ENCODE measurements around the gene NIPA2. TPM values are rescaled to one million over a fixed set of nuclear protein-coding genes. Genes with fewer than 3 reads are reported as not detected.

The NIPA2 gene
- total RNA-seq, 2 donors from 2014 or later = 59.1 to 65.9 TPM

- no peak overlapping the region for H3K4me3 Mint-ChIP-seq
- H3K9me3 Mint-ChIP-seq = no peaks in the 10 kb centered on the region
- no peak for ATAC-seq (replicated peaks in 1 of 2)
- H3K36me3 Mint-ChIP-seq (ENCODE audit: insufficient read depth in 2 of 2) = peaks cover 2 to 4% of the 10 kb centered on the region in 2 donors
- no peak overlapping the region for H3K27ac Mint-ChIP-seq
- no peak for DNase-seq
- H3K4me1 Mint-ChIP-seq (ENCODE audit: low read depth) = peaks cover 8% of the 10 kb centered on the region
- H3K27me3 Mint-ChIP-seq (ENCODE audit: low read depth) = no peaks in the 10 kb centered on the region
These were observed 64.5 kb downstream of the NIPA2 start for GRCh38 chr15:22902981-22903380.

DNA sequence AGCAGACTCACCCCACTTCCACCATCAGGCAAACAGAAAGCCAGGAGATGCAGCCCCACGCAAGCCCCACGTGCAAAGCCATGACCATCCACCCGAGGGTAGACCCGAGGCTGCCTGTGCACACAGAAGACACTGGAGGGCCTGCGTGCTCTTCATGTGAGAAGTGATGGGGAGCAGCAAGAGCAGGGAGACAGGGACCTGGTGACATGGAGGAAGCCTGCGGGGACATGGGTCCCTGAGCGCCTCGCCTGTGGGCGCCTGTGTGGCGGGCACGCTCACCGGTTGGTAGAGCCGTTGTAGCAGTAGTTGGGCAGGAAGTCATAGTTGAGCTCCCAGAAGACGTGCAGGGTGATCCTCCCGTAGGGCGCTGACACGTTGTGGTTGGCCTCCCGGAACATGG lies 65.0 kb downstream of the NIPA2 start:
- DNase-seq (no peak), ATAC-seq (replicated peaks in 1 of 2) (no peak)
- H3K27me3 Mint-ChIP-seq (ENCODE audit: low read depth) = no peaks in the 10 kb centered on the region
- H3K27ac Mint-ChIP-seq = no peak overlapping the region
- no peak overlapping the region for H3K4me3 Mint-ChIP-seq
- H3K4me1 Mint-ChIP-seq (ENCODE audit: low read depth) = peaks cover 8% of the 10 kb centered on the region
- peaks cover 2 to 4% of the 10 kb centered on the region in 2 donors for H3K36me3 Mint-ChIP-seq (ENCODE audit: insufficient read depth in 2 of 2)
- no peaks in the 10 kb centered on the region for H3K9me3 Mint-ChIP-seq

DNA sequence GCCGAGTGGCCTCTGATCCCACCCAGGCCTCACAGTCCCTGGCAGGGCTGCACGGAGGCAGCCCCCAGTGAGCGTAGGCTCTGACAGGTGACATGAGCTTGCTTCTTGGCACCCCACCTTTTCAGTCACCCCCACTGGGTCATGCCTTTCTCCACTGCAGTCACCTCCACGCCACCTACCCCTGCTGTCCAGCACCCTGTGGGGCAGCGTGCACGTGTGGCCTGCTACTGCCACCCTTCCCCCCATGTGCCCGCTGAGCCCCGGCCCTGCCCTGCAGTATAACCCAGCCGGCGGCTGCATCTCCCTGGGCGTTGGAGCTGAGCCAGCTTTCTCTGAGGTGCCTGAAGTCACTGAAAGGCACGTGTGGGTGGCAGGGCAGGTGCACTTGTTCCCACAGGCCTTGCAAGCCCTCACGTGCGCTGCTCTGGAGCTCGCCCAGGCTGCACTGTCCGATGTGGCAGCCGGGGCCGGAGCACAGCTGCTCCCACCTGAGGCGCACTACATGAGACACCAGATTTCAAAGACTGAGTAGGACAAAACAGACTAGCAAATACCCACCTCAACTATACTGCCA lies 65.6 kb downstream of the NIPA2 start:
- Mint-ChIP-seq H3K4me1 (ENCODE audit: low read depth) (peaks cover 4% of the 10 kb centered on the region), H3K9me3 (no peaks in the 10 kb centered on the region), H3K27ac (no peak overlapping the region), H3K4me3 (no peak overlapping the region), H3K36me3 (ENCODE audit: insufficient read depth in 2 of 2) (peaks cover 2 to 4% of the 10 kb centered on the region in 2 donors), H3K27me3 (ENCODE audit: low read depth) (no peaks in the 10 kb centered on the region)
- ATAC-seq (replicated peaks in 1 of 2) (no peak), DNase-seq (no peak)

GRCh38 chr15:22904736-22905135 lies 66.3 kb downstream of the NIPA2 start:
- Mint-ChIP-seq H3K9me3 (no peaks in the 10 kb centered on the region), H3K4me1 (ENCODE audit: low read depth) (no peaks in the 10 kb centered on the region), H3K27me3 (ENCODE audit: low read depth) (no peaks in the 10 kb centered on the region), H3K4me3 (no peak overlapping the region), H3K36me3 (ENCODE audit: insufficient read depth in 2 of 2) (peaks cover 2% of the 10 kb centered on the region in 2 donors), H3K27ac (no peak overlapping the region)
- no peak for ATAC-seq (replicated peaks in 1 of 2)
- DNase-seq = no peak

DNA sequence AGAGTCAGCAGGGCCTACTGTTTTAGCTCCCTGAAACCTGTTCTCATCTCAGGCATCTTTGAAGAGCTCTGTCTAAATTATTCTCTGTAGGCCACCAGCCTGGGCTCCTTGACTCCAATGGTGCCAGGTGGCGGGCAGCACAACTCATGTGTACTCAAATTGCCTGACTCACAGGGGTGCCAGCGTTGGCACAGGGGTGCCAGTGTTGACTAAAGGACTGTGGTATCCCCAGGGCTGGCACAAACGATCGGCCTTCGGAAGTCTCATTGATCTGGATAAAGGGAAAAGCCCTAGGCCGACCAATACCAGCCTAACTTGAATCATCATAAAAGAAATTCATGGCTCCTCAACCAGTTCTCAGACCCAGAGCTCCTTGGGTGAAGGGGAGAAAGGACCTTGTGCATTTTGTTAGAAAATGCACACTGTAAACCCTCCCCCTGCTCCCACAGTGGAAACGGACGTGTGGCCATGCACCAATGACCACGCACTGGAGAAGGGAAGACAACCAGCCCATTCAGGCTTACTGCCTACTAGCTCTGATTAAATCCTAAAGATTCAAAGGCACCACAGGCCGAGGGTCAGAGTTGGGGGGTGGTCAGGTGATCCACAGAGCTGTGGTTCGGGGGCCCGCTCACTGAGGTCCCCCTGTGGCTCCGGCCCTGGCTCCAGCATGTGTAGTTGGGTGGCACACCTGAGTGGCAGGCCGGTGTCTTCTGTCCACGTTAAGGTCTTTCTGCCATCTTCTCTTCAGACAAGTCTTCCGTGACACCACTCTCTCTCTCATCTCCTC lies 68.9 kb downstream of the NIPA2 start:
- no peaks in the 10 kb centered on the region for H3K4me1 Mint-ChIP-seq (ENCODE audit: low read depth)

GRCh38 chr15:22908830-22909229 lies 70.4 kb downstream of the NIPA2 start:
- Mint-ChIP-seq H3K4me1 (ENCODE audit: low read depth) (no peaks in the 10 kb centered on the region), H3K4me3 (no peak overlapping the region), H3K36me3 (ENCODE audit: insufficient read depth in 2 of 2) (peaks cover under 1 to 4% of the 10 kb centered on the region in 2 donors), H3K27me3 (ENCODE audit: low read depth) (no peaks in the 10 kb centered on the region), H3K9me3 (no peaks in the 10 kb centered on the region), H3K27ac (no peak overlapping the region)
- ATAC-seq (replicated peaks in 1 of 2) = no peak
- DNase-seq = no peak

More for the DNA sequence above, 68.9 kb downstream of the NIPA2 start:
- ATAC-seq (replicated peaks in 1 of 2) (no peak), DNase-seq (no peak)
- Mint-ChIP-seq H3K27me3 (ENCODE audit: low read depth) (no peaks in the 10 kb centered on the region), H3K4me3 (no peak overlapping the region), H3K9me3 (no peaks in the 10 kb centered on the region), H3K27ac (no peak overlapping the region), H3K36me3 (ENCODE audit: insufficient read depth in 2 of 2) (peaks cover 0 to 2% of the 10 kb centered on the region in 2 donors)

GRCh38 chr15:22911306-22911705 lies 72.8 kb downstream of the NIPA2 start:
- no peak for ATAC-seq (replicated peaks in 1 of 2)
- Mint-ChIP-seq H3K27me3 (ENCODE audit: low read depth) (no peaks in the 10 kb centered on the region), H3K36me3 (ENCODE audit: insufficient read depth in 2 of 2) (peaks cover 1 to 4% of the 10 kb centered on the region in 2 donors), H3K4me1 (ENCODE audit: low read depth) (no peaks in the 10 kb centered on the region), H3K9me3 (no peaks in the 10 kb centered on the region), H3K27ac (no peak overlapping the region), H3K4me3 (no peak overlapping the region)
- no peak for DNase-seq

DNA sequence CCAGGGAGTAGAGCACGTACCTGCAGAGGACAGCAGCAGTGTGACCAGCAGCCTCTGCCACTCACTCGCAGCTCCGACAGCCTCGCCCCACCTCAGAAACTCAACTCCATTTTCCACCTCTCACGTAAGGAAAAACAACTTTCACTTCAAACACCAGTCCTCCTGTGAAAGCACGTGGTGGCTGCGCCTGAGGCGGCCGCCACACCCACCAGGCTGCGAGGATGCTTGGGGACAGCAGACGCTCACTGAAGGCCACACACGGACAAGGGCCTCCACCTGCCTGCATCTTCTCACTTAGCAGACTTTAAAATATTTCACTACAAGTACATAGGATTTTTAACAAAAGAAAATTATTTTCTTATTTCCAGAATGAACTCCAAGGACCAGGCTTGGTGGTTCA lies 73.8 kb downstream of the NIPA2 start:
- DNase-seq (no peak), ATAC-seq (replicated peaks in 1 of 2) (no peak)
- Mint-ChIP-seq H3K27me3 (ENCODE audit: low read depth) (no peaks in the 10 kb centered on the region), H3K9me3 (no peaks in the 10 kb centered on the region), H3K4me1 (ENCODE audit: low read depth) (no peaks in the 10 kb centered on the region), H3K27ac (no peak overlapping the region), H3K36me3 (ENCODE audit: insufficient read depth in 2 of 2) (peaks cover 1 to 4% of the 10 kb centered on the region in 2 donors), H3K4me3 (no peak overlapping the region)

GRCh38 chr15:22913646-22914380 lies 75.3 kb downstream of the NIPA2 start:
- H3K36me3 Mint-ChIP-seq (ENCODE audit: insufficient read depth in 2 of 2) = peaks cover 1 to 4% of the 10 kb centered on the region in 2 donors
- H3K27ac Mint-ChIP-seq = no peak overlapping the region
- no peaks in the 10 kb centered on the region for H3K27me3 Mint-ChIP-seq (ENCODE audit: low read depth)
- no peaks in the 10 kb centered on the region for H3K9me3 Mint-ChIP-seq
- no peak overlapping the region for H3K4me3 Mint-ChIP-seq
- H3K4me1 Mint-ChIP-seq (ENCODE audit: low read depth) = no peaks in the 10 kb centered on the region
- DNase-seq (no peak), ATAC-seq (replicated peaks in 1 of 2) (no peak)

GRCh38 chr15:22915866-22916515 lies 77.5 kb downstream of the NIPA2 start:
- no peak for ATAC-seq (replicated peaks in 1 of 2)
- H3K36me3 Mint-ChIP-seq (ENCODE audit: insufficient read depth in 2 of 2) = peaks cover 1 to 6% of the 10 kb centered on the region in 2 donors

GRCh38 chr15:22916606-22917350 lies 78.3 kb downstream of the NIPA2 start:
- no peaks in the 10 kb centered on the region for H3K4me1 Mint-ChIP-seq (ENCODE audit: low read depth)
- H3K27ac Mint-ChIP-seq = no peak overlapping the region
- no peak for ATAC-seq (replicated peaks in 1 of 2)

More at GRCh38 chr15:22915866-22916515, 77.5 kb downstream of the NIPA2 start:
- no peak overlapping the region for H3K27ac Mint-ChIP-seq
- no peaks in the 10 kb centered on the region for H3K4me1 Mint-ChIP-seq (ENCODE audit: low read depth)
- DNase-seq = no peak
- H3K27me3 Mint-ChIP-seq (ENCODE audit: low read depth) = no peaks in the 10 kb centered on the region
- H3K9me3 Mint-ChIP-seq = no peaks in the 10 kb centered on the region
- no peak overlapping the region for H3K4me3 Mint-ChIP-seq

GRCh38 chr15:22917556-22917955 lies 79.1 kb downstream of the NIPA2 start:
- H3K4me3 Mint-ChIP-seq = no peak overlapping the region
- ATAC-seq (replicated peaks in 1 of 2) (no peak), DNase-seq (no peak)
- H3K36me3 Mint-ChIP-seq (ENCODE audit: insufficient read depth in 2 of 2) = peaks cover 1 to 3% of the 10 kb centered on the region in 2 donors
- no peaks in the 10 kb centered on the region for H3K27me3 Mint-ChIP-seq (ENCODE audit: low read depth)
- no peaks in the 10 kb centered on the region for H3K9me3 Mint-ChIP-seq
- no peaks in the 10 kb centered on the region for H3K4me1 Mint-ChIP-seq (ENCODE audit: low read depth)
- no peak overlapping the region for H3K27ac Mint-ChIP-seq

More at GRCh38 chr15:22916606-22917350, 78.3 kb downstream of the NIPA2 start:
- Mint-ChIP-seq H3K4me3 (no peak overlapping the region), H3K27me3 (ENCODE audit: low read depth) (no peaks in the 10 kb centered on the region), H3K36me3 (ENCODE audit: insufficient read depth in 2 of 2) (peaks cover 1 to 6% of the 10 kb centered on the region in 2 donors), H3K9me3 (no peaks in the 10 kb centered on the region)
- DNase-seq = no peak
